ENCODE data around the gene UBE2E2. TPM values are rescaled to one million over a fixed set of nuclear protein-coding genes. Genes with fewer than 3 reads are reported as not detected.

The UBE2E2 gene
- total and polyA plus RNA-seq, 2 donors from 2014 or later = 40.9 to 61.7 TPM

DNA sequence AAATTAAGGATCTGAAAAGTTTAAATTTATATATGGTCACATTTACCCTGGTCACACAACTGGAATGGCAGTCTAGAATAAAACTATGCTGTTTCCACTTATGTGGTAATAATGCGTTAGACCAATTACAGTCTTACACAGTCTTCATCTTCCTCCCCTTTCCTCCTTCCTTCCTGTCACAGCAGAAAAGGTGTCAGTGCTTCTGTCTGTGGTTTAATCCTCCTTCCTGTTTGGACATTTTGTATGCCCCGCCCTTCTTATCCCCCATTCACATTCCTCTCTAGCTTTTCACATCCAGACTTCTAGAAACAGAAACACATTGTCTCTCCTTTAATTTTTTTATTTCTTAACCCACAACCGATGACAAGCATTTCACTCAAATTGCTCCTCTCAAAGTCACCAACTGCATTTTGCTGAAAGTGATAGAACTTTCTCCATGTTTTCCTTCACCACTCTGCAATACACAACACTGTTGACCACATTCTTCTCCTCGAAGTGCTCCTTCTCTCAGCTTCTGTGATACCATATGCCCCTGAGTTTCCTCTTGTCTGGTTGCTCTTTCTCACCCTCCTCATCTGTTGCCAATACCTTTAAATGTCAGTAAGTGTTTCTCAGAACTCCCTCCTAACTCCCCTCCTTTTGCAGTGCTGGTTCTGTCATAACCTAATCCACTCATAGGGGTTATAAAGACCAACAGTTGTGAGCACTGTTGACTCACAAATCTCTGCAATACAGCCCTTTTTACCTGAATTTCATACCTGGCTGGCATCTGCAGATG, 271.6 kb downstream of the UBE2E2 start:
- no peak overlapping the region for H3K27ac ChIP-seq (ENCODE audit: low read depth in 2 of 2, low read length in 2 of 2)
- TF ChIP-seq CTCF (IDR thresholded peaks at IDR 0.05; ENCODE audit: borderline replicate concordance, extremely low read depth, insufficient read depth) = no peak
- H3K4me3 ChIP-seq (ENCODE audit: low read length in 3 of 3) = no peak overlapping the region
- no peaks in the 10 kb centered on the region for H3K27me3 ChIP-seq (ENCODE audit: control insufficient read depth, insufficient read depth, low read length)
- peaks cover 0 to 7% (median 1%) of the 10 kb centered on the region in 3 donors for H3K9me3 ChIP-seq (ENCODE audit: control insufficient read depth in 2 of 3, insufficient read depth in 1 of 3, low read length in 3 of 3)
- DNase-seq = no peak
- no peak for FAIRE-seq
- no peaks in the 10 kb centered on the region for H3K36me3 ChIP-seq (ENCODE audit: control insufficient read depth in 2 of 3, insufficient read depth in 3 of 3, low read length in 3 of 3)
- no peak overlapping the region for H3K9ac ChIP-seq (ENCODE audit: low read length in 3 of 3)
- no peaks in the 10 kb centered on the region for H3K4me1 ChIP-seq (ENCODE audit: control insufficient read depth in 2 of 3, insufficient read depth in 2 of 3, low read depth in 1 of 3, low read length in 3 of 3)
- intact Hi-C loops (cut with DNase I) = no loop called here

- TF ChIP-seq CTCF (IDR thresholded peaks at IDR 0.05; ENCODE audit: borderline replicate concordance, extremely low read depth, insufficient read depth) = no peak
- intact Hi-C loops (cut with DNase I) = no loop called here
- no peak overlapping the region for H3K4me3 ChIP-seq (ENCODE audit: low read length in 3 of 3)
- FAIRE-seq = no peak
- peaks cover 0 to 9% (median 1%) of the 10 kb centered on the region in 3 donors for H3K9me3 ChIP-seq (ENCODE audit: control insufficient read depth in 2 of 3, insufficient read depth in 1 of 3, low read length in 3 of 3)
- DNase-seq = peak in 2 of 5 donors; percentile 44 to 66
- H3K27me3 ChIP-seq (ENCODE audit: control insufficient read depth, insufficient read depth, low read length) = no peaks in the 10 kb centered on the region
- no peak overlapping the region for H3K27ac ChIP-seq (ENCODE audit: low read depth in 2 of 2, low read length in 2 of 2)
- no peaks in the 10 kb centered on the region for H3K4me1 ChIP-seq (ENCODE audit: control insufficient read depth in 2 of 3, insufficient read depth in 2 of 3, low read depth in 1 of 3, low read length in 3 of 3)
- H3K9ac ChIP-seq (ENCODE audit: low read length in 3 of 3) = no peak overlapping the region
- no peaks in the 10 kb centered on the region for H3K36me3 ChIP-seq (ENCODE audit: control insufficient read depth in 2 of 3, insufficient read depth in 3 of 3, low read length in 3 of 3)
Observed at GRCh38 chr3:23475446-23475845, 272.3 kb downstream of the UBE2E2 start.

DNA sequence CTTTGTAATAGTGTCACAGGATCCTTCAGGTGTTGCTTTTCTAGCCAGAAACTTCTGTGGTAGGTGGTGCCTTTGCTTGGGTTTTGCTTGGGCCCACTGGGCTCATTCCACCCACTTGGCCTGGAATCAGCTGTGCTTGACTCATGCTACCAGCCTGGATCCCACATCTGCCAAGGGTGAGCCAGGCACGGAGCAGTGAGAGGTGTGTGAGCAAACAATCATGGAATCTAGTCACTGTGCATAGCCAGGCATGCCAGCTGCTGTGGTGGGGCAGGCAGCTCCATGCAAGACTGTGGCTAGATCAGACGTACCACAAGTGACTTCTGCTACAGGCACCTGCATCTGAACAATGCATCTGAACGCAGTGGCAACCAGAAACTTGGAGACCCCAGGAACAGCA, 275.9 kb downstream of the UBE2E2 start:
- no peaks in the 10 kb centered on the region for H3K36me3 ChIP-seq (ENCODE audit: control insufficient read depth in 2 of 3, insufficient read depth in 3 of 3, low read length in 3 of 3)
- H3K4me3 ChIP-seq (ENCODE audit: low read length in 3 of 3) = no peak overlapping the region
- no peaks in the 10 kb centered on the region for H3K27me3 ChIP-seq (ENCODE audit: control insufficient read depth, insufficient read depth, low read length)
- no peak for DNase-seq
- no peak overlapping the region for H3K9ac ChIP-seq (ENCODE audit: low read length in 3 of 3)
- no peak for FAIRE-seq
- no peak overlapping the region for H3K27ac ChIP-seq (ENCODE audit: low read depth in 2 of 2, low read length in 2 of 2)
- no peak for TF ChIP-seq CTCF (IDR thresholded peaks at IDR 0.05; ENCODE audit: borderline replicate concordance, extremely low read depth, insufficient read depth)
- peaks cover 0 to 4% (median 2%) of the 10 kb centered on the region in 3 donors for H3K4me1 ChIP-seq (ENCODE audit: control insufficient read depth in 2 of 3, insufficient read depth in 2 of 3, low read depth in 1 of 3, low read length in 3 of 3)
- intact Hi-C loops (cut with DNase I) = no loop called here
- peaks cover 0 to 9% (median 1%) of the 10 kb centered on the region in 3 donors for H3K9me3 ChIP-seq (ENCODE audit: control insufficient read depth in 2 of 3, insufficient read depth in 1 of 3, low read length in 3 of 3)
